Endodermal cell (in vitro differentiated cells): ENCODE results near the gene KIRREL3. TPM values are rescaled to one million over a fixed set of nuclear protein-coding genes. Genes with fewer than 3 reads are reported as not detected.

Source experiments
- DNase-seq: peaks from one replicate; pipeline ENCODE4 v3.0.0-alpha.2; 2017
- H3K27ac ChIP-seq: 2 replicates; pipeline ENCODE4 v1.5.1; 2013; ENCODE audit warnings: mild to moderate bottlenecking, low read depth, low read length, moderate library complexity
- H3K27me3 ChIP-seq: 2 replicates; pipeline ENCODE4 v1.6.1; 2013; ENCODE audit warnings: mild to moderate bottlenecking, low read length, moderate library complexity; ENCODE audit not compliant: insufficient read depth, control insufficient read depth, poor library complexity, severe bottlenecking
- H3K36me3 ChIP-seq: 2 replicates; pipeline ENCODE4 v1.7.0; 2013; ENCODE audit warnings: mild to moderate bottlenecking, low read length, moderate library complexity; ENCODE audit not compliant: control insufficient read depth, insufficient read depth
- H3K4me1 ChIP-seq: one replicate; pipeline ENCODE4 v1.7.0; 2013; ENCODE audit warnings: low read length; ENCODE audit not compliant: control insufficient read depth, insufficient read depth
- H3K4me3 ChIP-seq: 2 replicates; pipeline ENCODE4 v1.5.1; 2013; ENCODE audit warnings: mild to moderate bottlenecking, low read length, moderate library complexity
- H3K9ac ChIP-seq: 2 replicates; pipeline ENCODE4 v1.6.1; 2013; ENCODE audit warnings: mild to moderate bottlenecking, low read length, moderate library complexity; ENCODE audit not compliant: poor library complexity, severe bottlenecking; ENCODE audit errors: extremely low read depth
- H3K9me3 ChIP-seq: 2 replicates; pipeline ENCODE4 v1.6.1; 2013; ENCODE audit warnings: mild to moderate bottlenecking, low read length, moderate library complexity; ENCODE audit not compliant: control insufficient read depth
- H3K27ac Mint-ChIP-seq: 2 replicates; pipeline ENCODE4 v1.8.0; 2020; ENCODE audit warnings: mixed read lengths
- H3K27me3 Mint-ChIP-seq: 2 replicates; pipeline ENCODE4 v1.8.0; 2021; ENCODE audit warnings: mild to moderate bottlenecking, mixed read lengths; ENCODE audit not compliant: insufficient read depth
- H3K36me3 Mint-ChIP-seq: 2 replicates; pipeline ENCODE4 v1.8.0; 2020; ENCODE audit warnings: low read depth, mixed read lengths
- H3K4me1 Mint-ChIP-seq: 2 replicates; pipeline ENCODE4 v1.8.0; 2020; ENCODE audit warnings: mixed read lengths
- H3K4me3 Mint-ChIP-seq: 2 replicates; pipeline ENCODE4 v1.8.0; 2020; ENCODE audit warnings: mild to moderate bottlenecking, moderate library complexity, mixed read lengths
- H3K9me3 Mint-ChIP-seq: 2 replicates; pipeline ENCODE4 v1.8.0; 2020; ENCODE audit warnings: mild to moderate bottlenecking, mixed read lengths
- WGBS, 2 experiments: methylation state at CpG; one replicate each; pipeline versions ENCODE4 v1.1.5 to v1.1.7; 2013; ENCODE audit warnings: missing lambda C conversion rate in 2 of 2, mixed read lengths in 1 of 2; ENCODE audit not compliant: insufficient coverage in 1 of 2, insufficient read length in 1 of 2; 5-methylcytosine and 5-hydroxymethylcytosine counted together
- total RNA-seq, 2 donors: library from RNA; stranded (reverse); fragmentation: NEBNext Ultra II Directional in 1 of 2; extraction: Animal tissue kit (Norgen Biotek cat#: 25700) in 1 of 2; gene quantifications; 2 replicates in 1 of 2; 3 replicates in 1 of 2; pipeline ENCODE4 v1.2.1, GENCODE V29; 2021
- TF ChIP-seq, protein P1 (sequence below): fragments of 200-600 bp; sonication (generic); conservative IDR thresholded peaks from 2 replicates; pipeline ENCODE4 v1.5.0; 2021; ENCODE audit warnings: antibody characterized with exemption, mild to moderate bottlenecking

Gene KIRREL3
- total RNA-seq, 2 donors from 2014 or later, result 1.1 to 1.4 TPM

DNA sequence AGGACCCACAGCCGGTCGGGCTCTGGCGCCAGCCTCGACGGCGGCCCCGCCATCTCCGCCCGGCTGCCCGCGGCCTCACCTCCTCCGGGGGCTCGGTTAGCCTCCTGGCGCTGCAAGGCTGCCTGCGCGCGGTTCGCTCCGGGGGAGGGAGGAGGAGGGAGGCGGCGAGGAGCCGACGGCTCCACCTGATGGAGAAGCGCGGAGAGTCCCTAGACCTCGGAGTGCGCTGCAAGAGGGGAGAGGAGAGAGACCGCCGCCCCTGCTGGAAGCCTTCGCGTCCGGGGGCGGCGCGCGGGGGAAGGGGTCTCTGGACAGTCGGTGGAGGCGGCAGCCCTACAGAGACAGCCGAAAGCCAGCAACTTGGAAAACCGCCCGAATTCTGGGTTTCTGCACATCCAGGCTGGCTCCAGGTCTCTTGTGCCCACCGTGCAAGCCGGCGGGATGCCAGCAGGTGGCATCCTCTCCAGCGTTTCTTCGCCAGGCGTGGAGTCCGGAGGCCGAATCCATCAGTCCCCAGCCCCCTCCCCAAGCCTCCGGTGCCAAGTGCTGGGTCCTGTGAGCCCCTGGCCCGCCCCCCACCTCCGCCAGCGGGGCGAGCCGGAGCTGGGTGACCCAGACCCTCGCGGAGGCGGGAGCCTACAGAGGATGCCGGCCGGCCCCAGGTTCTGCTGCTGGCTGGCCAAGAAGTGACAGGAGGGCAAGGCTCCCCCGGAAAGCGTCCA, 2.9 kb upstream of the KIRREL3 start:
- Mint-ChIP-seq H3K4me3 (peak overlapping the region; percentile 58), H3K4me1 (peaks cover 12% of the 10 kb centered on the region), H3K9me3 (no peaks in the 10 kb centered on the region), H3K27me3 (peaks cover 27% of the 10 kb centered on the region), H3K36me3 (no peaks in the 10 kb centered on the region), H3K27ac (no peak overlapping the region)
- no peaks in the 10 kb centered on the region for H3K9me3 ChIP-seq
- H3K27ac ChIP-seq, result no peak overlapping the region
- 1 to 2% methylated on average over 27 to 62 of the region's 62 CpGs for WGBS, 2 experiments
- peak overlapping the region; percentile 79 for H3K4me3 ChIP-seq
- peak; percentile 94 for DNase-seq
- no peaks in the 10 kb centered on the region for H3K36me3 ChIP-seq
- no peaks in the 10 kb centered on the region for H3K4me1 ChIP-seq
- no peak overlapping the region for H3K9ac ChIP-seq
- TF ChIP-seq, protein P1, sequence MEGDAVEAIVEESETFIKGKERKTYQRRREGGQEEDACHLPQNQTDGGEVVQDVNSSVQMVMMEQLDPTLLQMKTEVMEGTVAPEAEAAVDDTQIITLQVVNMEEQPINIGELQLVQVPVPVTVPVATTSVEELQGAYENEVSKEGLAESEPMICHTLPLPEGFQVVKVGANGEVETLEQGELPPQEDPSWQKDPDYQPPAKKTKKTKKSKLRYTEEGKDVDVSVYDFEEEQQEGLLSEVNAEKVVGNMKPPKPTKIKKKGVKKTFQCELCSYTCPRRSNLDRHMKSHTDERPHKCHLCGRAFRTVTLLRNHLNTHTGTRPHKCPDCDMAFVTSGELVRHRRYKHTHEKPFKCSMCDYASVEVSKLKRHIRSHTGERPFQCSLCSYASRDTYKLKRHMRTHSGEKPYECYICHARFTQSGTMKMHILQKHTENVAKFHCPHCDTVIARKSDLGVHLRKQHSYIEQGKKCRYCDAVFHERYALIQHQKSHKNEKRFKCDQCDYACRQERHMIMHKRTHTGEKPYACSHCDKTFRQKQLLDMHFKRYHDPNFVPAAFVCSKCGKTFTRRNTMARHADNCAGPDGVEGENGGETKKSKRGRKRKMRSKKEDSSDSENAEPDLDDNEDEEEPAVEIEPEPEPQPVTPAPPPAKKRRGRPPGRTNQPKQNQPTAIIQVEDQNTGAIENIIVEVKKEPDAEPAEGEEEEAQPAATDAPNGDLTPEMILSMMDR, result peak; percentile 85
- peaks cover 66% of the 10 kb centered on the region for H3K27me3 ChIP-seq

DNA sequence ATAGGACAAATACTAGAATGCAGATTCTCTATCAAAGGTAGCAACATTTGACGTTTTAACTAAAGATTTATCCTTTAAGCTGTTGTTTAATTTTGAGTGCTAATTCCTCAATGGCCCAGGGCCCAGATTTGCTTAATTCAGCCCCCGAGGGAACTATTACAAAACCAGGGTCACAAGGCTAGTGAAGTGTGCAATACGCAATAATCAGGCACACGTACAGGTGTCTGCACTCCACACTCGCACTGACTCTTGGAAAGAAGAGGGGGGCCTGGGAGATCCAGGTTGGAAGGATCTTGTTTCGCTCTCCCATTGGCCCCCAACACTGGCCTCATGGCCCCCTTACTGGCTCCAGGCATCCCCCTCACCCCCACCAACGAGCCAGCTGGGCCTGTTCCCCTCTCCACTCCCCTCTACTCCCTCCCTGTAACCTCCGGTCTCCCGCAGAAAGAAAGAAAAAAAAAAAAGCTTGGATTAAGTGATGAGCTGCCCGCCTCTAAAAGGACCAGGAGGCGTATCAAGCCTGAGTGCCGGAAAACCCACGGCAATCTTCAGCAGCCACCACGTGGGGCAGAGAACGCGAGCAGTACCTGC, 2.2 kb upstream of the KIRREL3 start:
- Histone ChIP-seq H3K4me1 (no peaks in the 10 kb centered on the region), H3K36me3 (no peaks in the 10 kb centered on the region), H3K27me3 (peaks cover 73% of the 10 kb centered on the region), H3K9ac (no peak overlapping the region), H3K9me3 (no peaks in the 10 kb centered on the region), H3K4me3 (peak overlapping the region; percentile 79), H3K27ac (no peak overlapping the region)
- H3K4me3 Mint-ChIP-seq, result peak overlapping the region; percentile 58
- H3K9me3 Mint-ChIP-seq, result no peaks in the 10 kb centered on the region
- peaks cover 27% of the 10 kb centered on the region for H3K27me3 Mint-ChIP-seq
- 23 to 34% methylated on average over 8 to 16 of the region's 16 CpGs for WGBS, 2 experiments
- no peaks in the 10 kb centered on the region for H3K36me3 Mint-ChIP-seq
- peaks cover 12% of the 10 kb centered on the region for H3K4me1 Mint-ChIP-seq
- no peak for DNase-seq
- no peak overlapping the region for H3K27ac Mint-ChIP-seq
- TF ChIP-seq, protein P1, result no peak

DNA sequence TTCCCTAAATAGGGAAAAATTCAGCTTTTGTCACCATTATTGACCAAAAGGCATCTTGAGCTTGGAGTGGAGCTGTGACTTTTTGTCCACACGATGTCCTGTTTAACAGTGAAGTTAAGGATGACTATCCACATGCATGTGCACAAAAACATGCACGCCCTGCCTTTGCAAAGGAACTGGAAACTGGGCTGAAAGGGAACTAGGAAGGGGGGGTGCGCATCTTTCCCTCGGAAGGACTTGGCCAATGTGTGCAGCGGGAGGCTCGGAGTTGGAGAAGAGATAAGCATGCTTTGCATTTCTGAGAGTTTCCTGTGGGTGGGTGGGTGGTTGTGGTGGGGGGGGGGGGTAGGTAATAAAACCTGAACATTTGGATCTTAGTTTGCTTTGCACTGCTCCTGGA, 411 bp upstream of the KIRREL3 start:
- Histone ChIP-seq H3K9me3 (no peaks in the 10 kb centered on the region), H3K4me1 (no peaks in the 10 kb centered on the region), H3K27me3 (peaks cover 89% of the 10 kb centered on the region), H3K4me3 (peak overlapping the region; percentile 76), H3K27ac (no peak overlapping the region), H3K36me3 (no peaks in the 10 kb centered on the region), H3K9ac (no peak overlapping the region)
- peaks cover 12% of the 10 kb centered on the region for H3K4me1 Mint-ChIP-seq
- H3K27ac Mint-ChIP-seq, result no peak overlapping the region
- no peak overlapping the region for H3K4me3 Mint-ChIP-seq
- H3K27me3 Mint-ChIP-seq, result peaks cover 23% of the 10 kb centered on the region
- no peaks in the 10 kb centered on the region for H3K36me3 Mint-ChIP-seq
- DNase-seq, result peak; percentile 41
- TF ChIP-seq, protein P1, result no peak
- WGBS, 2 experiments, result 0 to 20% methylated on average over 1 to 6 of the region's 6 CpGs
- no peaks in the 10 kb centered on the region for H3K9me3 Mint-ChIP-seq
